ENCODE measurements around the gene LILRA6. TPM values are rescaled to one million over a fixed set of nuclear protein-coding genes. Genes with fewer than 3 reads are reported as not detected.

The LILRA6 gene
- total RNA-seq, 1 donor from 2014 or later = not detected

Small RNAs within 50 kb of the gene (microRNA-seq; reads per million reads assigned to microRNA genes)
- not detected for gene MIR4752 (ENCODE audit: borderline number of aligned reads)

Other genes starting within 250 kb of the LILRA6 start
- gene VSTM1, start 178.9 kb downstream of the LILRA6 start, total RNA-seq = not detected in 3 replicates
- gene TARM1, start 161.4 kb downstream of the LILRA6 start, total RNA-seq = not detected in 3 replicates
- gene OSCAR, start 142.0 kb downstream of the LILRA6 start, total RNA-seq = 0.21 to 0.48 TPM (median 0.37 TPM) in 3 replicates
- 77.4 to 93.7 TPM (median 92.1 TPM) in 3 replicates for gene NDUFA3, start 139.9 kb downstream of the LILRA6 start, total RNA-seq
- 23.3 to 28.5 TPM (median 28.0 TPM) in 3 replicates for gene TFPT, start 127.1 kb downstream of the LILRA6 start, total RNA-seq
- gene PRPF31, start 127.0 kb downstream of the LILRA6 start, total RNA-seq = 45.8 to 62.5 TPM (median 45.9 TPM) in 3 replicates
- 33.1 to 47.3 TPM (median 33.7 TPM) in 3 replicates for gene CNOT3, start 105.0 kb downstream of the LILRA6 start, total RNA-seq
- gene LENG1, start 83.1 kb downstream of the LILRA6 start, total RNA-seq = 4.4 to 6.0 TPM (median 4.5 TPM) in 3 replicates
- gene TMC4, start 69.6 kb downstream of the LILRA6 start, total RNA-seq = 0.73 to 3.7 TPM (median 3.2 TPM) in 3 replicates
- gene MBOAT7, start 53.2 kb downstream of the LILRA6 start, total RNA-seq = 71.4 to 83.8 TPM (median 76.6 TPM) in 3 replicates
- gene TSEN34, start 51.5 kb downstream of the LILRA6 start, total RNA-seq = 39.6 to 46.2 TPM (median 40.5 TPM) in 3 replicates
- 689 to 819 TPM (median 699 TPM) in 3 replicates for gene RPS9, start 41.9 kb downstream of the LILRA6 start, total RNA-seq
- gene LILRB3, start 19.8 kb downstream of the LILRA6 start, total RNA-seq = not detected in 3 replicates
- gene LILRB5, start 14.5 kb upstream of the LILRA6 start, total RNA-seq = not detected in 3 replicates
- not detected in 3 replicates for gene LILRB2, start 38.3 kb upstream of the LILRA6 start, total RNA-seq
- not detected in 3 replicates for gene LILRA5, start 70.4 kb upstream of the LILRA6 start, total RNA-seq
- not detected in 3 replicates for gene LILRA4, start 96.4 kb upstream of the LILRA6 start, total RNA-seq
- gene LAIR1, start 122.1 kb upstream of the LILRA6 start, total RNA-seq = not detected in 3 replicates
- gene TTYH1, start 172.7 kb upstream of the LILRA6 start, total RNA-seq = 0.49 TPM in 1 of 3 replicates, not detected in the others
- gene LENG8, start 206.4 kb upstream of the LILRA6 start, total RNA-seq = 110 to 166 TPM (median 116 TPM) in 3 replicates
- 10.2 to 14.8 TPM (median 13.2 TPM) in 3 replicates for gene LENG9, start 221.0 kb upstream of the LILRA6 start, total RNA-seq
- 62.9 to 66.4 TPM (median 66.4 TPM) in 3 replicates for gene CDC42EP5, start 230.5 kb upstream of the LILRA6 start, total RNA-seq